Spleen (tissue), 11 donors: ENCODE data around the gene PRKCH. TPM values are rescaled to one million over a fixed set of nuclear protein-coding genes. Genes with fewer than 3 reads are reported as not detected.

Experiments
- DNase-seq: peaks from one replicate; pipeline ENCODE4 v3.0.0-alpha.2; 2020
- H3K27ac ChIP-seq, 8 donors: fragments of 200-600 bp; sonication (generic) in 7 of 8; 1 replicate in 4 of 8; 2 replicates in 4 of 8; pipeline versions ENCODE4 v1.5.0 to v1.8.0; 2016 to 2021; ENCODE audit warnings: inconsistent platforms in 4 of 8, mild to moderate bottlenecking in 4 of 8, moderate library complexity in 1 of 8
- H3K27me3 ChIP-seq, 7 donors: fragments of 200-600 bp; sonication (generic) in 6 of 7; replicated peaks in 1 of 7; 1 replicate in 4 of 7; 2 replicates in 3 of 7; pipeline versions ENCODE4 v1.5.0 to v1.8.0; 2016 to 2021; ENCODE audit warnings: inconsistent platforms in 3 of 7, mild to moderate bottlenecking in 1 of 7
- H3K36me3 ChIP-seq, 6 donors: fragments of 200-600 bp; sonication (generic) in 5 of 6; 1 replicate in 4 of 6; 2 replicates in 2 of 6; pipeline versions ENCODE4 v1.5.0 to v1.8.0; 2016 to 2021; ENCODE audit warnings: inconsistent platforms in 2 of 6
- H3K4me1 ChIP-seq, 6 donors: fragments of 200-600 bp; sonication (generic) in 5 of 6; 1 replicate in 3 of 6; 2 replicates in 3 of 6; pipeline versions ENCODE4 v1.5.0 to v1.8.0; 2016 to 2021; ENCODE audit warnings: inconsistent platforms in 3 of 6
- H3K4me3 ChIP-seq, 8 donors: fragments of 200-600 bp; sonication (generic) in 7 of 8; 1 replicate in 4 of 8; 2 replicates in 4 of 8; pipeline versions ENCODE4 v1.5.0 to v1.8.0; 2016 to 2021; ENCODE audit warnings: inconsistent platforms in 4 of 8, mild to moderate bottlenecking in 4 of 8, moderate library complexity in 2 of 8
- H3K9me3 ChIP-seq, 8 donors: fragments of 200-600 bp; sonication (generic) in 7 of 8; 1 replicate in 4 of 8; 2 replicates in 4 of 8; pipeline versions ENCODE4 v1.5.0 to v1.8.0; 2016 to 2021; ENCODE audit warnings: inconsistent platforms in 4 of 8
- POLR2A ChIP-seq, 3 donors: fragments of 450-650 bp; IDR thresholded peaks; one replicate each; pipeline ENCODE4 v1.5.1; 2017; ENCODE audit warnings: antibody characterized with exemption in 3 of 3, mild to moderate bottlenecking in 1 of 3
- POLR2AphosphoS5 ChIP-seq, 3 donors: sonication (generic); formaldehyde crosslinking; IDR thresholded peaks; one replicate each; pipeline ENCODE4 v1.5.1; 2017; ENCODE audit warnings: antibody characterized with exemption in 3 of 3
- WGBS, 5 donors: extraction: QIAGEN DNeasy Blood & Tissue Kit in 3 of 5; methylation state at CpG; one replicate each; pipeline versions ENCODE4 v1.1.5 to v1.1.7; 2013 to 2018; 5-methylcytosine and 5-hydroxymethylcytosine counted together
- intact Hi-C: fragments of 100-400 bp; cut with DNase I; formaldehyde crosslinking; loops from one replicate; pipeline ENCODE4 v1.15.0; 2023; ENCODE audit warnings: low total_unique reads
- polyA plus RNA-seq, 3 donors: library from polyadenylated mRNA; stranded (reverse); fragments of 200-250 nt; gene quantifications; one replicate each; pipeline ENCODE4 v1.2.1, GENCODE V29; 2013
- total RNA-seq, 7 donors: library from RNA; depleted of rRNA in 3 of 7; stranded (reverse); fragments of >200 nt in 3 of 7; fragmentation: NEBNext Ultra II Directional in 4 of 7; extraction: Animal tissue kit (Norgen Biotek cat#: 25700) in 4 of 7; gene quantifications; one replicate each; pipeline versions ENCODE4 v1.1.0 to v1.2.1, GENCODE V29; 2016 to 2021
- TF ChIP-seq, protein P1 (sequence below), 11 experiments: fragments of 200-600 bp in 7 of 11; fragments of 450-650 bp in 4 of 11; sonication (generic) in 4 of 11; IDR thresholded peaks in 8 of 11; conservative IDR thresholded peaks in 3 of 11; 1 replicate in 7 of 11; 2 replicates in 4 of 11; pipeline versions ENCODE4 v1.4.0 to v1.8.0; 2016 to 2021; ENCODE audit warnings: antibody characterized with exemption in 11 of 11, inconsistent platforms in 4 of 11, mild to moderate bottlenecking in 1 of 11
- donor health status: healthy with polysubstance abuse.
- donor health status: DM: no; HTN: no; CAD: no; lungs with moderate emphysema.
- donor health status: DM: no; HTN: no; CAD: no.
- donor health status: Bipolar disorder and iron deficiency.
- donor health status: healthy.
- donor health status: DM: no; HTN: no; CAD: no.
- donor health status: DM: yes; HTN: yes; CAD: no.

PRKCH gene
- total and polyA plus RNA-seq, 10 donors, result 10.0 to 184 (median 105) TPM

GRCh38 chr14:61561104-61561503, 239.7 kb downstream of the PRKCH start:
- intact Hi-C loops, result no loop called here
- no peak for TF ChIP-seq POLR2AphosphoS5 (IDR thresholded peaks at IDR 0.05)
- TF ChIP-seq, protein P1, sequence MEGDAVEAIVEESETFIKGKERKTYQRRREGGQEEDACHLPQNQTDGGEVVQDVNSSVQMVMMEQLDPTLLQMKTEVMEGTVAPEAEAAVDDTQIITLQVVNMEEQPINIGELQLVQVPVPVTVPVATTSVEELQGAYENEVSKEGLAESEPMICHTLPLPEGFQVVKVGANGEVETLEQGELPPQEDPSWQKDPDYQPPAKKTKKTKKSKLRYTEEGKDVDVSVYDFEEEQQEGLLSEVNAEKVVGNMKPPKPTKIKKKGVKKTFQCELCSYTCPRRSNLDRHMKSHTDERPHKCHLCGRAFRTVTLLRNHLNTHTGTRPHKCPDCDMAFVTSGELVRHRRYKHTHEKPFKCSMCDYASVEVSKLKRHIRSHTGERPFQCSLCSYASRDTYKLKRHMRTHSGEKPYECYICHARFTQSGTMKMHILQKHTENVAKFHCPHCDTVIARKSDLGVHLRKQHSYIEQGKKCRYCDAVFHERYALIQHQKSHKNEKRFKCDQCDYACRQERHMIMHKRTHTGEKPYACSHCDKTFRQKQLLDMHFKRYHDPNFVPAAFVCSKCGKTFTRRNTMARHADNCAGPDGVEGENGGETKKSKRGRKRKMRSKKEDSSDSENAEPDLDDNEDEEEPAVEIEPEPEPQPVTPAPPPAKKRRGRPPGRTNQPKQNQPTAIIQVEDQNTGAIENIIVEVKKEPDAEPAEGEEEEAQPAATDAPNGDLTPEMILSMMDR (IDR thresholded peaks at IDR 0.05 in 8 of 11, conservative IDR thresholded peaks at IDR 0.05 in 3 of 11), result peak in 1 of 11 experiments; percentile 6
- no peaks in the 10 kb centered on the region for H3K9me3 ChIP-seq

DNA sequence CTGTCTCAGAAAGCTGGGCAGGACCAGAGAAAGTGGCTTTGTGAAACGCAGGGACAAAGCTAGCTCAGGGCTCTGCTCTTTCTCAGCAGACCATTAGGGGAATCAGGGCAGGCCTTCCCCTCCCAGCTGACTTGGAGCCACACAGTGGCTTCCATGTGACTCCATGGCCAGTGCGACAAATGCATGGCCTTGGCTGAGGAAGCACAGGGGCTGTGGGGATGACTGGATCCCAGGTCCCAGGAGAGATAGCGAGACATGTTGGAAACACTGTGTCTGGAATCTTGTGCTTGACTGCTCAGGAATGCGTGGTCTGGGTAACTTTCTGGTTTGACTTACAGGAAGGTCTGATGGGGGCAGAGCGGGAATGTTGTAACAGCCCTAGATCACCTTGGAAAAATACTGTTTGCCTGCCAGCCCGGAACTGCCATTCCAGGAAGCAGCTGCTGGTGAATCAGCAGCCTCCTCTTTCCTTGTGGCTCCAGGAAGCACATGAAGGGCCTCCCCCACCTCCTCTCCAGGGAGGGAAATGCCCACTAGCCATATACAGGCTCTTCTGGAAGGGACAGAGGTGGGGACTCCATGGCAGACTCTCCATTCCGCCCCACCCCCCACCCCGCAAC, 240.4 kb downstream of the PRKCH start:
- Histone ChIP-seq H3K9me3 (no peaks in the 10 kb centered on the region), H3K27me3 (no peaks in the 10 kb centered on the region), H3K4me1 (peaks cover 0 to 64% (median 32%) of the 10 kb centered on the region in 6 donors), H3K36me3 (no peaks in the 10 kb centered on the region), H3K27ac (peak overlapping the region; percentile 36 to 89 (median 80)), H3K4me3 (no peak overlapping the region)
- peak; percentile 81 for DNase-seq
- WGBS, 5 donors, result 51 to 71% (median 58%) methylated on average over 8 of the region's 8 CpGs
- TF ChIP-seq POLR2AphosphoS5 (IDR thresholded peaks at IDR 0.05), result peak; percentile 24 to 87 (median 77)
- TF ChIP-seq, protein P1 (IDR thresholded peaks at IDR 0.05 in 8 of 11, conservative IDR thresholded peaks at IDR 0.05 in 3 of 11), result no peak
- intact Hi-C loops, result no loop called here

More at GRCh38 chr14:61561104-61561503, 239.7 kb downstream of the PRKCH start:
- no peaks in the 10 kb centered on the region for H3K27me3 ChIP-seq
- DNase-seq, result no peak
- H3K36me3 ChIP-seq, result no peaks in the 10 kb centered on the region
- peaks cover 0 to 58% (median 32%) of the 10 kb centered on the region in 6 donors for H3K4me1 ChIP-seq
- WGBS, 5 donors, result 64 to 80% (median 75%) methylated on average over 3 of the region's 3 CpGs
- no peak overlapping the region for H3K4me3 ChIP-seq
- H3K27ac ChIP-seq, result peak overlapping the region; percentile 36 to 89 (median 80)

GRCh38 chr14:61562321-61563161, 241.2 kb downstream of the PRKCH start:
- intact Hi-C loops, result no loop called here
- TF ChIP-seq POLR2AphosphoS5 (IDR thresholded peaks at IDR 0.05), result peak in 1 of 3 donors; percentile 28
- TF ChIP-seq POLR2A (IDR thresholded peaks at IDR 0.05), result no peak
- Histone ChIP-seq H3K4me3 (no peak overlapping the region), H3K27me3 (no peaks in the 10 kb centered on the region), H3K36me3 (no peaks in the 10 kb centered on the region), H3K9me3 (no peaks in the 10 kb centered on the region), H3K27ac (peak overlapping the region in 7 of 8 donors; percentile 63 to 89 (median 81)), H3K4me1 (peaks cover 0 to 70% (median 32%) of the 10 kb centered on the region in 6 donors)
- DNase-seq, result no peak
- 84 to 91% (median 90%) methylated on average over 3 to 7 of the region's 7 CpGs for WGBS, 5 donors

GRCh38 chr14:61563162-61563511, 241.8 kb downstream of the PRKCH start:
- TF ChIP-seq, protein P1 (IDR thresholded peaks at IDR 0.05 in 8 of 11, conservative IDR thresholded peaks at IDR 0.05 in 3 of 11), result no peak
- TF ChIP-seq POLR2A (IDR thresholded peaks at IDR 0.05) (no peak), POLR2AphosphoS5 (IDR thresholded peaks at IDR 0.05) (no peak)
- peaks cover 0 to 76% (median 38%) of the 10 kb centered on the region in 6 donors for H3K4me1 ChIP-seq
- intact Hi-C loops, result no loop called here
- no peaks in the 10 kb centered on the region for H3K9me3 ChIP-seq
- WGBS, 5 donors, result 87 to 94% (median 90%) methylated on average over 7 of the region's 7 CpGs
- H3K27ac ChIP-seq, result peak overlapping the region in 7 of 8 donors; percentile 63 to 89 (median 81)
- no peak overlapping the region for H3K4me3 ChIP-seq
- H3K27me3 ChIP-seq, result no peaks in the 10 kb centered on the region
- DNase-seq, result no peak
- no peaks in the 10 kb centered on the region for H3K36me3 ChIP-seq
